ENCODE measurements around the gene EPHB6. TPM values are rescaled to one million over a fixed set of nuclear protein-coding genes. Genes with fewer than 3 reads are reported as not detected.
A peak's percentile ranks its signal among the peaks of the same experiment; 100 is the strongest.

EPHB6 gene
- total and polyA plus RNA-seq, 10 of the 15 experiments (the other 5 are each of a cell fraction or from before 2014, with no cell fraction given), result 0.06 to 1.3 (median 0.37) TPM; not detected in 2

DNA sequence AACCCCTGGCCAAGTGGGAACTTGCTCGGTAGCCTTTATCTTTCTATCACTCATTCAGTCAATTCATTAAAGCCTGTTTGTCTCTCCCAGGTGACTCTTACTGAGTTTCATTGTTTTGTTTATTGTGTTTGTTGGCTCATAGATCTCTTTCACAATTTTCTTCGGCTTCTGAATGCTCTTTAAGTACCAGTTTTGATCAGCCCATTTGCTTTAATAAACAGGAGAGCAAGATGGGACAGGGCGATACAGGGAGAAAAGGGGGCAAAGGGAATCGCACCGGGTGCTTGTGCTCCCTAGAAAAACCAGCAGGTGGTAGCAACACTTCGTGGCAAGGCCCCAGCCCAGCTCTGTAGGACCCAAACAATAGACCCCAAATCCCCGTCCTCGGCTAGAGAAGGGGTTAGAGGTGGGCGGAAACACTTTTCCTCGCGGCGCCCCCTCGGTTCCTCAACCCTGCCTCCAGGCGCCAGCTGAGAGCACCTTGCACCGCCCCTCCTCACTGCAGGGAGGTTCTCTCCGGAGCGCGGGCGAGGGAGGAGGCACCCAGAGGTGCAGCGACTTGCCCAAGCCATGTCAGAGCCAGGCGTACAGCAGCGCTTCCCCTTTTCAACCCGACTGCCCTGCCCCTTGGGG lies 1.0 kb upstream of the EPHB6 start (continued):
- TF ChIP-seq, protein P1, sequence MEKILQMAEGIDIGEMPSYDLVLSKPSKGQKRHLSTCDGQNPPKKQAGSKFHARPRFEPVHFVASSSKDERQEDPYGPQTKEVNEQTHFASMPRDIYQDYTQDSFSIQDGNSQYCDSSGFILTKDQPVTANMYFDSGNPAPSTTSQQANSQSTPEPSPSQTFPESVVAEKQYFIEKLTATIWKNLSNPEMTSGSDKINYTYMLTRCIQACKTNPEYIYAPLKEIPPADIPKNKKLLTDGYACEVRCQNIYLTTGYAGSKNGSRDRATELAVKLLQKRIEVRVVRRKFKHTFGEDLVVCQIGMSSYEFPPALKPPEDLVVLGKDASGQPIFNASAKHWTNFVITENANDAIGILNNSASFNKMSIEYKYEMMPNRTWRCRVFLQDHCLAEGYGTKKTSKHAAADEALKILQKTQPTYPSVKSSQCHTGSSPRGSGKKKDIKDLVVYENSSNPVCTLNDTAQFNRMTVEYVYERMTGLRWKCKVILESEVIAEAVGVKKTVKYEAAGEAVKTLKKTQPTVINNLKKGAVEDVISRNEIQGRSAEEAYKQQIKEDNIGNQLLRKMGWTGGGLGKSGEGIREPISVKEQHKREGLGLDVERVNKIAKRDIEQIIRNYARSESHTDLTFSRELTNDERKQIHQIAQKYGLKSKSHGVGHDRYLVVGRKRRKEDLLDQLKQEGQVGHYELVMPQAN (conservative IDR thresholded peaks at IDR 0.05), result peak; percentile 14; the same call in 1 of the 2 replicates
- TF ChIP-seq NBN (IDR thresholded peaks at IDR 0.05), result peak; percentile 65; the same call in 1 of the 2 replicates
- TF ChIP-seq SMC3 (IDR thresholded peaks at IDR 0.05; ENCODE audit: borderline replicate concordance, low read length), result peak; percentile 63; the same call in 1 of the 2 replicates
- TF ChIP-seq WRNIP1 (IDR thresholded peaks at IDR 0.05; ENCODE audit: borderline replicate concordance, low read depth, low read length), result no peak
- TF ChIP-seq YY1 (IDR thresholded peaks at IDR 0.05; ENCODE audit: low read depth, low read length), result peak; percentile 42; the same call in 1 of the 2 replicates
- TF ChIP-seq MEF2A (IDR thresholded peaks at IDR 0.05; ENCODE audit: insufficient read depth, low read depth, low read length), result 0 out of 2 replicates have a peak, but pooled peaks have one; percentile 20
- no peak for TF ChIP-seq SIN3A (IDR thresholded peaks at IDR 0.05; ENCODE audit: low read depth, low read length)
- peak; percentile 71 for TF ChIP-seq RAD21 (IDR thresholded peaks at IDR 0.05; ENCODE audit: insufficient read depth, low read depth, low read length)
- TF ChIP-seq, protein P2, sequence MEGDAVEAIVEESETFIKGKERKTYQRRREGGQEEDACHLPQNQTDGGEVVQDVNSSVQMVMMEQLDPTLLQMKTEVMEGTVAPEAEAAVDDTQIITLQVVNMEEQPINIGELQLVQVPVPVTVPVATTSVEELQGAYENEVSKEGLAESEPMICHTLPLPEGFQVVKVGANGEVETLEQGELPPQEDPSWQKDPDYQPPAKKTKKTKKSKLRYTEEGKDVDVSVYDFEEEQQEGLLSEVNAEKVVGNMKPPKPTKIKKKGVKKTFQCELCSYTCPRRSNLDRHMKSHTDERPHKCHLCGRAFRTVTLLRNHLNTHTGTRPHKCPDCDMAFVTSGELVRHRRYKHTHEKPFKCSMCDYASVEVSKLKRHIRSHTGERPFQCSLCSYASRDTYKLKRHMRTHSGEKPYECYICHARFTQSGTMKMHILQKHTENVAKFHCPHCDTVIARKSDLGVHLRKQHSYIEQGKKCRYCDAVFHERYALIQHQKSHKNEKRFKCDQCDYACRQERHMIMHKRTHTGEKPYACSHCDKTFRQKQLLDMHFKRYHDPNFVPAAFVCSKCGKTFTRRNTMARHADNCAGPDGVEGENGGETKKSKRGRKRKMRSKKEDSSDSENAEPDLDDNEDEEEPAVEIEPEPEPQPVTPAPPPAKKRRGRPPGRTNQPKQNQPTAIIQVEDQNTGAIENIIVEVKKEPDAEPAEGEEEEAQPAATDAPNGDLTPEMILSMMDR (IDR thresholded peaks at IDR 0.05 in 2 of 3, conservative IDR thresholded peaks at IDR 0.05 in 1 of 3; ENCODE audit: control insufficient read depth in 2 of 3, extremely low read depth in 1 of 3, insufficient read depth in 1 of 3, low read depth in 3 of 3, low read length in 3 of 3), result peak; percentile 75 to 83 (median 81)
- TF ChIP-seq SMARCA5 (IDR thresholded peaks at IDR 0.05), result peak; percentile 87
- TF ChIP-seq, protein P3, sequence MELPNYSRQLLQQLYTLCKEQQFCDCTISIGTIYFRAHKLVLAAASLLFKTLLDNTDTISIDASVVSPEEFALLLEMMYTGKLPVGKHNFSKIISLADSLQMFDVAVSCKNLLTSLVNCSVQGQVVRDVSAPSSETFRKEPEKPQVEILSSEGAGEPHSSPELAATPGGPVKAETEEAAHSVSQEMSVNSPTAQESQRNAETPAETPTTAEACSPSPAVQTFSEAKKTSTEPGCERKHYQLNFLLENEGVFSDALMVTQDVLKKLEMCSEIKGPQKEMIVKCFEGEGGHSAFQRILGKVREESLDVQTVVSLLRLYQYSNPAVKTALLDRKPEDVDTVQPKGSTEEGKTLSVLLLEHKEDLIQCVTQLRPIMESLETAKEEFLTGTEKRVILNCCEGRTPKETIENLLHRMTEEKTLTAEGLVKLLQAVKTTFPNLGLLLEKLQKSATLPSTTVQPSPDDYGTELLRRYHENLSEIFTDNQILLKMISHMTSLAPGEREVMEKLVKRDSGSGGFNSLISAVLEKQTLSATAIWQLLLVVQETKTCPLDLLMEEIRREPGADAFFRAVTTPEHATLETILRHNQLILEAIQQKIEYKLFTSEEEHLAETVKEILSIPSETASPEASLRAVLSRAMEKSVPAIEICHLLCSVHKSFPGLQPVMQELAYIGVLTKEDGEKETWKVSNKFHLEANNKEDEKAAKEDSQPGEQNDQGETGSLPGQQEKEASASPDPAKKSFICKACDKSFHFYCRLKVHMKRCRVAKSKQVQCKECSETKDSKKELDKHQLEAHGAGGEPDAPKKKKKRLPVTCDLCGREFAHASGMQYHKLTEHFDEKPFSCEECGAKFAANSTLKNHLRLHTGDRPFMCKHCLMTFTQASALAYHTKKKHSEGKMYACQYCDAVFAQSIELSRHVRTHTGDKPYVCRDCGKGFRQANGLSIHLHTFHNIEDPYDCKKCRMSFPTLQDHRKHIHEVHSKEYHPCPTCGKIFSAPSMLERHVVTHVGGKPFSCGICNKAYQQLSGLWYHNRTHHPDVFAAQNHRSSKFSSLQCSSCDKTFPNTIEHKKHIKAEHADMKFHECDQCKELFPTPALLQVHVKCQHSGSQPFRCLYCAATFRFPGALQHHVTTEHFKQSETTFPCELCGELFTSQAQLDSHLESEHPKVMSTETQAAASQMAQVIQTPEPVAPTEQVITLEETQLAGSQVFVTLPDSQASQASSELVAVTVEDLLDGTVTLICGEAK (IDR thresholded peaks at IDR 0.05; ENCODE audit: borderline replicate concordance), result no peak
- TF ChIP-seq, protein P4, sequence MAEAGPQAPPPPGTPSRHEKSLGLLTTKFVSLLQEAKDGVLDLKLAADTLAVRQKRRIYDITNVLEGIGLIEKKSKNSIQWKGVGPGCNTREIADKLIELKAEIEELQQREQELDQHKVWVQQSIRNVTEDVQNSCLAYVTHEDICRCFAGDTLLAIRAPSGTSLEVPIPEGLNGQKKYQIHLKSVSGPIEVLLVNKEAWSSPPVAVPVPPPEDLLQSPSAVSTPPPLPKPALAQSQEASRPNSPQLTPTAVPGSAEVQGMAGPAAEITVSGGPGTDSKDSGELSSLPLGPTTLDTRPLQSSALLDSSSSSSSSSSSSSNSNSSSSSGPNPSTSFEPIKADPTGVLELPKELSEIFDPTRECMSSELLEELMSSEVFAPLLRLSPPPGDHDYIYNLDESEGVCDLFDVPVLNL (IDR thresholded peaks at IDR 0.05; ENCODE audit: low read depth, low read length), result no peak
- TF ChIP-seq FOXM1 (IDR thresholded peaks at IDR 0.05; ENCODE audit: low read depth, low read length), result no peak
- peak; percentile 40; the same call in 1 of the 2 replicates for TF ChIP-seq GATAD2B (conservative IDR thresholded peaks at IDR 0.05; ENCODE audit: low read depth)
- no peak for TF ChIP-seq ZNF622 (IDR thresholded peaks at IDR 0.05)
- peak; percentile 88; the same call in 1 of the 2 replicates for TF ChIP-seq RB1 (IDR thresholded peaks at IDR 0.05; ENCODE audit: borderline replicate concordance)
